ENCODE data around the gene ASB7. TPM values are rescaled to one million over a fixed set of nuclear protein-coding genes. Genes with fewer than 3 reads are reported as not detected.

Gene ASB7
- total RNA-seq, 4 donors from 2014 or later = 13.8 to 24.8 (median 18.8) TPM

DNA sequence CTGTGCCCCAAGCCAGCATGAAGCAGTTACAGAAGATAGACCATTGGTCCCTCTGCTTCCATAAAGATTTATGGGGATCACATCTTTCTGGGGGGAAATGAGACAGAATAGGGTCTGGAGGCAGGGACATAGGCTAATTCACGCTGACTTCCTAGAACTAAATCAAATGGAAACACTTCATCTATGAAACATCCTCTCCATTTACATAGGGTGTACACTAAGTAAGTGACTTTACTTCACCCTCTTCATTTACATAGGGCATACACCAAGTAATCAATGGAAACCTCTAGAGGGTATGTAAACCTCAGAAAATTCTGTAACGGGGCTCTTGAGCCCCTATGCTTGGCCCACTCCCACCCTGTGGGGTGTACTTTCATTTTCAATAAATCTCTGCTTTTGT is 10.6 kb upstream of the ASB7 start:
- no peak for DNase-seq
- Histone ChIP-seq H3K4me1 (no peaks in the 10 kb centered on the region), H3K36me3 (no peaks in the 10 kb centered on the region), H3K4me3 (no peak overlapping the region), H3K27me3 (no peaks in the 10 kb centered on the region), H3K9me3 (peaks cover 0 to 4% (median 0%) of the 10 kb centered on the region in 4 donors), H3K27ac (no peak overlapping the region)
- TF ChIP-seq POLR2A (IDR thresholded peaks at IDR 0.05) = no peak
- TF ChIP-seq, protein P1, sequence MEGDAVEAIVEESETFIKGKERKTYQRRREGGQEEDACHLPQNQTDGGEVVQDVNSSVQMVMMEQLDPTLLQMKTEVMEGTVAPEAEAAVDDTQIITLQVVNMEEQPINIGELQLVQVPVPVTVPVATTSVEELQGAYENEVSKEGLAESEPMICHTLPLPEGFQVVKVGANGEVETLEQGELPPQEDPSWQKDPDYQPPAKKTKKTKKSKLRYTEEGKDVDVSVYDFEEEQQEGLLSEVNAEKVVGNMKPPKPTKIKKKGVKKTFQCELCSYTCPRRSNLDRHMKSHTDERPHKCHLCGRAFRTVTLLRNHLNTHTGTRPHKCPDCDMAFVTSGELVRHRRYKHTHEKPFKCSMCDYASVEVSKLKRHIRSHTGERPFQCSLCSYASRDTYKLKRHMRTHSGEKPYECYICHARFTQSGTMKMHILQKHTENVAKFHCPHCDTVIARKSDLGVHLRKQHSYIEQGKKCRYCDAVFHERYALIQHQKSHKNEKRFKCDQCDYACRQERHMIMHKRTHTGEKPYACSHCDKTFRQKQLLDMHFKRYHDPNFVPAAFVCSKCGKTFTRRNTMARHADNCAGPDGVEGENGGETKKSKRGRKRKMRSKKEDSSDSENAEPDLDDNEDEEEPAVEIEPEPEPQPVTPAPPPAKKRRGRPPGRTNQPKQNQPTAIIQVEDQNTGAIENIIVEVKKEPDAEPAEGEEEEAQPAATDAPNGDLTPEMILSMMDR (IDR thresholded peaks at IDR 0.05) = no peak

DNA sequence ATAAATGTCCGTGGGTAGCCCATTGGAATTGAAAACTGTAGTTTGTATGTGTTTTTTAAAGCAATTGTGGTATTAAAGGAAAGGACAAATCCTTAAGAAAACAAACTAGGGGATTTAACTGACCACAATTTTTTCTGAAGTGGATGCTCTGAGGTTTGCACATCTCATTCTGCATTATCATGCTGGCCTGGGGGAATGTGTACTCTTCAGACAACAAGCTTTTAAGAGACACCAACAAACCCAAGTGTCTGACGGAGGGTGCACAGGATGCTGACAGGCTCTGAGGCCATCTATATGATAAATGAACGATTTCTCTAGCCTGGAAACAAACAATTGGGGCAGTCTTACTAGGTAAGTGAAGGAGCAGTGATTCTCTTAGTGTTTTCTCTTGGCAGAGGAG is 9.5 kb upstream of the ASB7 start:
- DNase-seq = no peak
- Histone ChIP-seq H3K27me3 (no peaks in the 10 kb centered on the region), H3K36me3 (no peaks in the 10 kb centered on the region), H3K4me1 (no peaks in the 10 kb centered on the region), H3K27ac (no peak overlapping the region), H3K4me3 (no peak overlapping the region), H3K9me3 (peaks cover 0 to 4% (median 0%) of the 10 kb centered on the region in 4 donors)
- TF ChIP-seq, protein P1 (IDR thresholded peaks at IDR 0.05) = no peak
- no peak for TF ChIP-seq POLR2A (IDR thresholded peaks at IDR 0.05)

DNA sequence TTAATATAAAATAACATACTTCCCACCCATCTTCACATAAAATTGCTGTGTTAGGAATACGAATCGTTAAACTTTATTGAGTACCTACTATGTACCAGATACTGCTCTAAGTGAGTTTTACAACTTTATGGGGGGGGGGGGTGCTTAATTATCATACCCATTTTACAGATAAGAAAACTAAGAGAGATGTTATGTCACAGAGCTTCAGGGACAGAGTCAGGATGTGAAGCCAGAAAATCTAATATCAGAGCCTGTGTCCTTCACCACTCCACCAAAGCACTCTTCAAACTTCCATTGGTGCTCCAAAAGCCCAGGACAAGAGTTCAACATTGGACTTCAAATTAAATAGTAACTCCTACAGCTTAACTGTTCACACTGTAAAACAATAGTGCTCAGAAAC is 9.0 kb upstream of the ASB7 start:
- peaks cover 0 to 4% (median 0%) of the 10 kb centered on the region in 4 donors for H3K9me3 ChIP-seq
- H3K4me1 ChIP-seq = no peaks in the 10 kb centered on the region
- DNase-seq = no peak
- no peaks in the 10 kb centered on the region for H3K36me3 ChIP-seq
- TF ChIP-seq POLR2A (IDR thresholded peaks at IDR 0.05) = no peak
- H3K4me3 ChIP-seq = no peak overlapping the region
- no peak overlapping the region for H3K27ac ChIP-seq
- H3K27me3 ChIP-seq = no peaks in the 10 kb centered on the region

DNA sequence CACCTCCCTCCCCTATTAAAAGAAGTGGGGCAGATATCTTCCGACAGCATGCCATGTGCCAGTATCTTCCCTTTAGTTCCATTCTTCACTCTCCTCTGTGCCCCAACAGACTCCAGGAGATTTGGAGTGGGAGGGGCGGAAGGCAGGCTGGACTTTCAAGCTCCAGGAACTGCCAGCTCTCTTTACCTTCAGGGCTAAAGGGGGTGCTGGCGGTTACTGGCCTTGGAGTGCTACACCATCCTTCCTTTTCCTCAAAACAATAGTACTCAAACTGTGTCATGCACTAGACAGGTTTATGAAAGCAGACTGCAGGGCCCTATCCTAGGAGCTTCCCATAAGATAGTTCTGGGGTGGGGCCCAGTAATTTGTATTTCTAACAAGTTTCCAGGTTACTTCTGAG is 6.4 kb upstream of the ASB7 start:
- H3K4me3 ChIP-seq = no peak overlapping the region
- H3K9me3 ChIP-seq = no peaks in the 10 kb centered on the region
- H3K27ac ChIP-seq = peak overlapping the region; percentile 42 to 59 (median 52)
- no peaks in the 10 kb centered on the region for H3K36me3 ChIP-seq
- peaks cover 0 to 10% (median 2%) of the 10 kb centered on the region in 4 donors for H3K4me1 ChIP-seq
- DNase-seq = no peak
- no peaks in the 10 kb centered on the region for H3K27me3 ChIP-seq
- no peak for TF ChIP-seq POLR2A (IDR thresholded peaks at IDR 0.05)
- TF ChIP-seq, protein P1 (IDR thresholded peaks at IDR 0.05) = no peak

DNA sequence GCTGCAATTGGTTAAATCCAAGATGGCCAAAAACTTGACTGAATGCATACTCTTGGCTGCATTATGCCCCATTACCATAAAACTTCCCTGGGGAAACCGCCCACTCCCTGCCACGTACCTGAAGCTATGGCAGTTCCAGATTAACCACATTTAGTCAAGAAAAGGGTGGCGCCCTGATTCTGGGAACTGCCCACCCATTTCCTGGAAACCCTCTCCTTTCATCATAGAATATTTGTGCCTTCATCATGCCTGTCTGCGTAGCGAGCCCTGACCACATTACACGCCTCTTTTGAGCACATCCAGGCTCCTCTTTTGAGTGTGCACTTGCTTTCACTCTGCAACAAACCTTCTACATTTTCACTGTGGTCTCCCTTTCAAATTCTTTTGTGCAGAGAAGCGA is 5.6 kb upstream of the ASB7 start:
- TF ChIP-seq, protein P1 (IDR thresholded peaks at IDR 0.05) = no peak
- TF ChIP-seq POLR2A (IDR thresholded peaks at IDR 0.05) = no peak

DNA sequence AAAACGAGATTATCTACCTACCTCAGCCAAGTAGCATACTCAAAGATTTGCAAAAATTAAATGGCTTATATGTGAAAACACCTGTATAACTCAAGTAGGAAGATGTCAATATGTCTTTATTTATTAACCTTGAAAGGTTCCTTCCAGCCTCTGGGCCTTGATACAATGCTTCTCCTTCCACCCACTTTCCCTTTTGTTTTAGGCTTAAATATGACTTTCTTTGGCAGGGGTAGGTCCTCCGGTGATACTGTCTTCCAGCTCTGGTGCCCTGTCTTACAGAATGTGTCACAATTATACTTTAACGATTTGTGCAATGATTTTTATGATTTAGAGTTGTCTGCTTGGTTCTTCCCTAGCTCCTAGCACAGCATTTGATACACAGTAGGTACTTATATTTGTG is 4.5 kb upstream of the ASB7 start:
- no peak for TF ChIP-seq POLR2A (IDR thresholded peaks at IDR 0.05)
- TF ChIP-seq, protein P1 (IDR thresholded peaks at IDR 0.05) = no peak
- no peaks in the 10 kb centered on the region for H3K36me3 ChIP-seq
- peak overlapping the region in 1 of 4 donors; percentile 59 for H3K27ac ChIP-seq
- no peak overlapping the region for H3K4me3 ChIP-seq
- peaks cover 0 to 14% (median 4%) of the 10 kb centered on the region in 4 donors for H3K4me1 ChIP-seq
- H3K27me3 ChIP-seq = no peaks in the 10 kb centered on the region
- no peaks in the 10 kb centered on the region for H3K9me3 ChIP-seq
- DNase-seq = no peak

More for the DNA sequence above, 5.6 kb upstream of the ASB7 start:
- Histone ChIP-seq H3K27me3 (no peaks in the 10 kb centered on the region), H3K9me3 (no peaks in the 10 kb centered on the region), H3K4me1 (peaks cover 0 to 14% (median 4%) of the 10 kb centered on the region in 4 donors), H3K27ac (peak overlapping the region; percentile 42 to 59 (median 52)), H3K36me3 (no peaks in the 10 kb centered on the region), H3K4me3 (peak overlapping the region; percentile 2 to 29 (median 6))
- DNase-seq = peak in 2 of 3 donors; percentile 61 to 72

Measured in Peyer's patch (tissue), 4 donors.